HG02610 (cell line): ENCODE data around the gene AGBL2.
"Not testable (repeated sequence)": the region's sequence is repeated elsewhere in the genome, so short reads cannot be mapped to it uniquely, and the experiment has no call there.

ENCODE experiments used
- ATAC-seq: cut with Tn5 transposase; IDR thresholded peaks from one replicate; pipeline ENCODE4 v1.9.1; 2021; ENCODE audit warnings: mild to moderate bottlenecking, moderate library complexity; ENCODE audit not compliant: unreplicated experiment

Gene AGBL2

GRCh38 chr11:47715082-47715669 is at the start of gene AGBL2:
AGBL2 (minus strand) TSS chr11:47715369; CDS start chr11:47714650, 719 bp downstream.
- ATAC-seq: peak; percentile 99

GRCh38 chr11:47759291-47759690 is 44.1 kb upstream of the AGBL2 start:
- ATAC-seq: not testable (repeated sequence)

- no peak for ATAC-seq
These were observed 41.0 kb upstream of the AGBL2 start for GRCh38 chr11:47756208-47756607.

GRCh38 chr11:47750725-47751124 is 35.6 kb upstream of the AGBL2 start:
- ATAC-seq: no peak

GRCh38 chr11:47742494-47742893 is 27.3 kb upstream of the AGBL2 start:
- ATAC-seq: not testable (repeated sequence)

GRCh38 chr11:47737817-47738216 is 22.6 kb upstream of the AGBL2 start:
- ATAC-seq: not testable (repeated sequence)

- ATAC-seq: no peak
These were observed 17.1 kb upstream of the AGBL2 start for GRCh38 chr11:47732271-47732670.

- ATAC-seq: no peak
These were observed 16.3 kb upstream of the AGBL2 start for GRCh38 chr11:47731475-47731874.

- ATAC-seq: no peak
These were observed 11.8 kb upstream of the AGBL2 start for GRCh38 chr11:47726878-47727514.

- no peak for ATAC-seq
These were observed 10.9 kb upstream of the AGBL2 start for GRCh38 chr11:47726118-47726442.

GRCh38 chr11:47725442-47726117 is 10.4 kb upstream of the AGBL2 start:
- ATAC-seq: no peak

GRCh38 chr11:47724041-47724729 is 9.0 kb upstream of the AGBL2 start:
- ATAC-seq: no peak

- ATAC-seq: no peak
These were observed 7.9 kb upstream of the AGBL2 start for GRCh38 chr11:47723041-47723440.

- no peak for ATAC-seq
These were observed 5.5 kb upstream of the AGBL2 start for GRCh38 chr11:47720651-47721050.

GRCh38 chr11:47716692-47717091 is 1.5 kb upstream of the AGBL2 start:
- ATAC-seq: no peak

- no peak for ATAC-seq
These were observed 551 bp downstream of the AGBL2 start for GRCh38 chr11:47714554-47715081.

- no peak for ATAC-seq
These were observed 3.4 kb downstream of the AGBL2 start for GRCh38 chr11:47711816-47712215.

GRCh38 chr11:47711225-47711624 is 3.9 kb downstream of the AGBL2 start:
- ATAC-seq: no peak

- not testable (repeated sequence) for ATAC-seq
These were observed 7.8 kb downstream of the AGBL2 start for GRCh38 chr11:47707275-47707786.

GRCh38 chr11:47705721-47706120 is 9.4 kb downstream of the AGBL2 start:
- ATAC-seq: no peak

GRCh38 chr11:47691979-47692378 is 23.2 kb downstream of the AGBL2 start:
- no peak for ATAC-seq
